ENCODE results near the gene SYNE1.

Gene SYNE1

DNA sequence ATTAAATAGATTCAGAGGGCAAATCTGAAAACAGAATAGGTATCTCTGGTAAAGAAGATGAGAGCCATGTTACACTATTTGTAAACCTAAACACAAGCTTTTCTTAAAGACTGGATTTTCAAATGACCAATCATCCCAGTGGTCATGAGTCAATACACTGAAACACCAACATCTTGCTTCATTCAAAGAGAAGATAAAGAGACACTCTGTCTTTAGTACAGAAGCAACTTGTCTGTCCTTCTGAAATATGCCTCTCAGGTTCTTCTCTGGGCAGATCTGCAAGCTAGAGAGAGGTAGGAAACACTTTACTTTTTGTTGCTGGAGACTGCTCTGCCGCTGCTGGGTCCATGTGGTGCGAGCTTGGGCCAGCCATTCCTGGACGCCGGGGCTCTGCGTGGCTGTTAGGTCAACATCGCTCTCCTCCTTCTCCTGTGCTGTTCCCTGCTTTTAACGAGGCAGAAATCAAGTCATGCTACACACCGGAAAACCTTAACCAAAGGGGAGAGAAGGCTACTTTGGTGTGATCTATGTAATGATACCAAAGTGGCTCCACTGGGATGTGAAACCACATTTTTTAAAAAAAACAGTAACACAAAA lies 368.2 kb downstream of the SYNE1 start:
- DNase-seq, result no peak

DNA sequence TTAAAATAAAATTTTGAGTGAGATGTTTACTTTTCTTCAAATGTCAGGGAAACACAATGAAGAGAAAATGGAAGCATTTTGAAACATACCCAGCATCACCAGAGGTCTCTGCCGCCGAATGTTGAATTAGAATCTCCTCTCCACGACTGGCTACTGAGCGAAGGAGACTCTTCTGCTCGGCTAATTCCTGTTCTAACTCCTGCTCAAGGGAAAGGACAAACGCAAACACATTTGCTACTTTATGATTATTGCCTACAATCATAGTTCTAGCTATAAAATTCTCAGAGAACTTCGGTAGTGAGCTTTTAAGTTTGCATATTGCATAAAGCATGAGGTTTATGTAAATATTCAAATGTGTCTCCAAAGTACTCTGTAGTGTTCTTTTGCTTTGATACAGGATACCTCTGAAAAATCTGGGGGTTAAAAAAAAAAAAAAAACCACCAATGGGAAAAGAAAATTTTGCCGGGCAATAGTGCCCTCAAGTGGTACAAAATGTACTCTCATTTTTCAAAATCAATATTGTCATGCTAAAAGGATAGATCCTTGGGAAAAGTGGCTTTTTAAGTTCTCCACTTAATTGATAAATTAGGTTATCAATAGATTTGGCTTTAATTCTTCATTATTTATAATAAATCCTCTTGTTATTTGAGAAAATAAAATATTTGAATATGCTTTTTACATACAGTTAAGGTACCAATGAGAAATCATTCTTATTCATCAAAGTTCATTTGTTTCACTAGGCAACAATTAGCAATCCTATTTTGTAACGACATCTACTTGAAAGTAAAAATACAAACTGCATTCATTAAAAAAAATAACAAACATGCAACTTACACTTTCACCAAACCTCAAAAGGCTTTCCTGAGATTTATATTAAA lies 369.0 kb downstream of the SYNE1 start:
- peak; percentile 18 for DNase-seq

GRCh38 chr6:152265651-152266050 lies 371.5 kb downstream of the SYNE1 start:
- DNase-seq, result no peak

GRCh38 chr6:152263582-152263981 lies 373.6 kb downstream of the SYNE1 start:
- no peak for DNase-seq

- DNase-seq, result no peak
Observed at GRCh38 chr6:152261179-152261578, 376.0 kb downstream of the SYNE1 start.

DNA sequence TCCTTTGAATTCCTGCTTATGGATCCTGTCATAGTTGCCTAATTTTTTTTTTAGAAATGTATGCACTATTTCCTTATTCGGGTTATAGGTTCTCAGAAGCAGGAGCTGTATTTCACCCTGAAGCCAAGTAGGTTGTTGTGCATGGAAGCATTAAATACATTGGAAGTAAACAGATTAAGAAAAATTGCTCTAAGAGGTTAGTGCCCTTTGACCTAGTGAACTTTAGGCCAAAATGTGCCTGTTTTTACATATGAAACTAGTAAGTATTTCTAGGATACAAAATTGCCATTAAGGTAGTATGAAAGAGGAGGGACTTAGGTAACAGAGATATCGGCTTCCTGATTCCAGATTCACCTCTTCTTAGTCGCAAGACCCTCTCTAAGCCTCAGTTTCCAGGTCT lies 377.9 kb downstream of the SYNE1 start:
- DNase-seq, result no peak

- DNase-seq, result no peak
Observed at GRCh38 chr6:152257581-152257980, 379.6 kb downstream of the SYNE1 start.

- DNase-seq, result no peak
Observed at GRCh38 chr6:152250127-152250526, 387.0 kb downstream of the SYNE1 start.

DNA sequence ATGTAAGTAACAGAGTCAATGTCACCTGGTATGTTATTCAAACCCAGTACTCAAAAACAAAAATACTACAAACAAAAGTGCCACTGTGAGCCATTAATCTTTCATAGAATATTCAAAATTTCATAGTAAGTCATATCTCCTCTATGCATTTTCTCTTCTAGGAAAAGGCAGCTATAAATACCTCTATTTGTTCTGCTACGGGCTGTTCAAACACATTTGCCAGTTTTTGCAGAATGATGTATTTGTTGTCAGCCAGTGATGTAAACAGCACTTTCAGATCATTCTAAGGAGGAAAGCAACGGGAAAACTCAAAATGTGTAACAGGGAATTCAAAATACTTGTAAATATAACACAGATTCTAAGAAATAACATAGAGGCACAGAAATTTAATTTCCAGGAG lies 388.2 kb downstream of the SYNE1 start:
- no peak for DNase-seq

GRCh38 chr6:152246554-152247337 lies 390.4 kb downstream of the SYNE1 start:
- no peak for DNase-seq

GRCh38 chr6:152244998-152245630 lies 392.0 kb downstream of the SYNE1 start:
- DNase-seq, result no peak

GRCh38 chr6:152241013-152241766 lies 396.0 kb downstream of the SYNE1 start:
- no peak for DNase-seq

DNA sequence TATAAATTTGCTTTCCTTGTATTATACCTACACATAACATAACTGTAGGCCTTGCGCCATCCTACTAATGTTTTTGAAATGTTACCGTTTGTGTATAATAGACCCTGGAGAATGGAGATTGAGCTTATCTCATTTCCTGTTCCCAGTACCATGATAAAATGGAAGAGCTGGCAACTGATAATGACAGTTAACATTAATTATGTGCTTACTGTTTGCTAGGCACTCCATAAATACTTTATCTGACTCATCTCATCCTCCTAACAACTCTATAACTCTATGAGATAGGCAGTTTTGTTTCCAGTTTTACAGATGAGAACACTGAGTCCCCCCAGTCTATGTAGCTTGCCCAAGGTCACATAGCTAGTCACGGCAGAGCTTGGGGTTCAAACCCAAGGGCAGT lies 396.7 kb downstream of the SYNE1 start:
- no peak for DNase-seq

DNA sequence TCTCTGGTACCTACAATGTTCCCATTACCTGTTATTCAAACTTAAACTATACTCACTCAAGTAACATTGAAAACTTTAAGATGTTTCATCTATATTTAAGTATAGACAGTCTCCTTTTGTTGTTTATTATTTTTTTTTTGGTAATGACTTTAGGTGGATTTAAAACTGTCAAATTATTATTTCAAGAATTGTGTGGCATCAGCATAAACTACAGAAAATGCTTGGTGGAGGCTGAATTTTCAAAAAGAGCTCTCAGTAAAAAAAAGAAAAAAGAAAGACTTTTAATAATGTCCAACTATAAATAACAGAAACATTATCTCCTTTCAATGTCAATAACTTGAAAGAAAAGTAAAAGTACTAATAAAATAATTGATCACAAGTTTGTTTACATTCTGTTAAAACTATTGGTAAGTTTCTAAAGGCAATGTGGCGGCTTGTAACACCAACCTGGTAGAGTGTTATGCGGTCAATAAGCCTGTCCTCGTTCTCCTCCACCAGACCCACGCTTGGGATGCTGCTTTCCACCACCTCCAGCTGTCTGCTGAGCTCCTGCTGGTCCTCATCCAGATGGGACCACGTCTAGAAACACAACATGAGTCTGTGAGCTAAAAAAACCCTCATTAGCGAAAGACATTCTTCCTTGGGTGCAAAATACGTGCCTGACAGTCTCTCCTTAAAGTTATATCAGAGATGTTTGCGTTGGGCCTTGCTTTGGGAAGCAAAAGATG lies 400.6 kb downstream of the SYNE1 start:
- no peak for DNase-seq

DNA sequence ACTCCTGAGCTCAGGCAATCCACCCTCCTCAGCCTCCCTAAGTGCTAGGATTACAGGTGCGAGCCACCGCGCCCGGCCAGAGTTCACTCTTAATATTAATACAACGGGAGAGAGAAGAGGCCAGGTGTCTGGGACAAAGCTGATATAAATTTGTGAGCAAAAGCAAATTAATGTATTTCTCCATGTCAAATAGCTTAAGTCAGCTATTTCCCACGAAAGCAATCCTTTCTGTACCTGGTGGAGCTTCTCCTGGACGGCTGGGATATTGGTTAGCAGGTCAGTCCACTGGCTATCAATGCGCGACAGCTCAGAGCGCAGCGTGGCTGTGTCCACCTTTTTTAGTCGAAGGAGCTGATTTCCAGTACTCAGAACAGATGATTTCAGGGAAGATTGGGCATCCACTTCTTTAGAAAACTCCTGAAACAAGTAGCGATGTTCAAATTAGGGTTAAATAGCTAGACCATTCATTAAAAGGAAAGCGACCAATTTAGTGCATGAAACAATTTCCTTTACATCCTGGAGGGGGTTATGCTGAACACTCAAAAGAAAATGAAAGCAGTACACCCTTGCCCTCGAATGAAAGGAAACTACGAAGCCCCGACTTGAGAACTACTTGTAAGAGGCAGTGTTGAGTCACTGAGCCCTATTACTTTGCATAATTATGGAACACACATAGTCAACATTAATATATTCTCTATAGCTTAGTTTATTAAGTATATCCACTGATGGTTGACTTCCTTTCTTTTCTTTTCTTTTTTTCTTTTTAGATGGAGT lies 403.4 kb downstream of the SYNE1 start:
- DNase-seq, result peak; percentile 43

- DNase-seq, result peak; percentile 12
Observed at GRCh38 chr6:152232501-152233151, 404.5 kb downstream of the SYNE1 start.

- no peak for DNase-seq
Observed at GRCh38 chr6:152229330-152229729, 407.8 kb downstream of the SYNE1 start.

- peak; percentile 1 for DNase-seq
Observed at GRCh38 chr6:152226119-152226518, 411.0 kb downstream of the SYNE1 start.

DNA sequence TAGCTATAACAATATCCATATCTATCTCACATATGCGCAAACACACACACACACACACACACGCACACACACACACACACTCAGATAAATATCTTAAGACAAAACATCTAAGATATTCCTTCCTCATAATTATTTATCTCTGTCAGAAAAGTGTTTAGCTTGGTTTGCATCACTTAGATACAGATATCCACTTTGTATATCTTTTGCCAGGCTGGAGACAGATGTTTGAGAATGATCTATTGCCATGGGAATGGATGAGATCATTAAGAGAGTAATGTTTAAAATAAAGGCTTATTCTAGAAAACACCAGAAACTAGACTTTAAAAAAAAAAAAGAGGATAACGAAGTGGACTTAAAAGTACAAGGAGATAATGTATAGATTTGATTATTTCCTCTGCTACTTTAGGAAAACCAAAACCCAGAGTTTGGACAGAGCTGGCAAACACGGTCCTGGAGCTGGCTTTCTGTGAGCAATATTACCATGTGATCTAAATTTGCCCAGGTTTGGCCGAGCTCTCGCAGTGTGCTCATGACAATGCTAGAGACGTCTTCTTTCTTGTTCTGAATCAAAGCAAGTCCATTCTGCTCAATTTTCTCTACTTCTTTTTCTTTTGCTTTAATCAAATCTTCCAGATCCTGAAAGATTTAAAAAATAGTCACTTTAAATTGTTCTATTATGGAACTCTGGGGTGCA lies 411.8 kb downstream of the SYNE1 start:
- no peak for DNase-seq

DNA sequence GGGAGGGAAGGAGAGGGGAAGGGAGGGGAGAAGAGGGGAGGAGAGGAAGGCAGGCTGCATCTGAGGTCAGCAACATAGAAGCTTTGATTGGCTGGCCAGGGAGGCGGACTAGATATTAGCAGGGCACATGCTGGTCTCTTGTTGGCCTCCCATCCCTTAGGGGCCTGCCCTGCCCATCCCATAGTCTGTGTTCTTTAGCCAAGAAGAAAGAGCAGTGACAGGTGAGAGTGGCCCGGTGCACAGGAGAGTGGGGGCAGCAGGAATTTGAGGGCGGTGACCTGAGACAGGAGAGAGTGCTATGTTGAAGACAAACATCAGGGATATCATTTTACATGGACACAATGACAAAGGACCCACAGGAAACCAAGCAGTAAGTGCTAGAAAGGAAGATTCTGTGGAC lies 413.5 kb downstream of the SYNE1 start:
- no peak for DNase-seq

Data from activated CD4-positive, alpha-beta T cell treated with anti-CD3 and anti-CD28 coated beads, Interleukin-2, amount 50 U/mL, for 16 hours (primary cell).